HepG2 (cell line): ENCODE results near the gene SLCO3A1. TPM values are rescaled to one million over a fixed set of nuclear protein-coding genes. Genes with fewer than 3 reads are reported as not detected.

ENCODE experiments used
- ATAC-seq: fragments of 200-7000 bp; cut with Tn5 transposase; 3 replicates; pipeline ENCODE4 v1.9.1; 2020; ENCODE audit warnings: mild to moderate bottlenecking, moderate library complexity
- BruUV-seq: library from RNA; stranded (reverse); fragments of 400-500 nt; replicated peaks from 2 replicates; lab custom pipeline; 2021; lab: Mats Ljungman, UMichigan
- CTCF ChIA-PET: fragments of 300-600 bp; formaldehyde crosslinking; extraction: SDS; loops from one replicate; lab custom pipeline; 2021; ENCODE audit warnings: low total read pairs, inconsistent platforms, low intra/inter-chr PET ratio; lab: Yijun Ruan, JAX
- POLR2A ChIA-PET: fragments of 350-600 bp; sonication (Branson Sonifier 250); formaldehyde crosslinking; loops from one replicate; lab custom pipeline; 2020; ENCODE audit warnings: antibody characterized with exemption, inconsistent platforms; lab: Yijun Ruan, JAX
- DNase-seq: peaks from one replicate; pipeline ENCODE4 v3.0.0-alpha.2; 2015; ENCODE audit warnings: low spot score
- FAIRE-seq: peaks from 3 replicates; lab custom pipeline; 2011; peaks lifted over from hg19 to GRCh38; lab: Jason Lieb, UNC
- H2AFZ ChIP-seq: one replicate; pipeline ENCODE4 v1.6.1; 2011; ENCODE audit warnings: low read length, inconsistent platforms
- H3K27ac ChIP-seq: fragments of 300-600 bp; 3 replicates; pipeline ENCODE4 v1.8.0; 2011; ENCODE audit warnings: mixed run types, mild to moderate bottlenecking, mixed read lengths, low read length, inconsistent platforms; ENCODE audit not compliant: insufficient read depth; ENCODE audit errors: extremely low read length
- H3K27me3 ChIP-seq, 2 experiments: fragments of 200-600 bp in 1 of 2; 2 replicates in 1 of 2; 3 replicates in 1 of 2; pipeline versions ENCODE4 v1.6.0 to v1.8.0; 2011; ENCODE audit warnings: low read length in 2 of 2, mild to moderate bottlenecking in 2 of 2, moderate library complexity in 2 of 2, inconsistent platforms in 1 of 2; ENCODE audit not compliant: insufficient read depth in 2 of 2, control insufficient read depth in 1 of 2
- H3K36me3 ChIP-seq, 2 experiments: fragments of 200-600 bp in 1 of 2; replicated peaks in 1 of 2; 2 replicates in 1 of 2; 3 replicates in 1 of 2; pipeline versions ENCODE4 v1.5.1 to v1.8.0; 2011; ENCODE audit warnings: low read length in 2 of 2, inconsistent platforms in 1 of 2; ENCODE audit not compliant: insufficient read depth in 2 of 2, control insufficient read depth in 1 of 2
- H3K4me1 ChIP-seq: 2 replicates; pipeline ENCODE4 v1.5.1; 2012; ENCODE audit warnings: low read length, inconsistent platforms; ENCODE audit not compliant: insufficient read depth
- H3K4me2 ChIP-seq: 2 replicates; pipeline ENCODE4 v1.6.0; 2011; ENCODE audit warnings: low read depth, low read length, inconsistent platforms
- H3K4me3 ChIP-seq, 3 experiments: fragments of 200-600 bp in 1 of 3; sonication (generic), shearing (Covaris generic) in 1 of 3; replicated peaks in 1 of 3; 2 replicates each; pipeline ENCODE4 v1.5.1; 2011 to 2016; ENCODE audit warnings: low read length in 3 of 3, inconsistent platforms in 2 of 3, low read depth in 2 of 3, mild to moderate bottlenecking in 2 of 3, control low read depth in 1 of 3, mixed read lengths in 1 of 3; ENCODE audit not compliant: insufficient read depth in 1 of 3
- H3K79me2 ChIP-seq: one replicate; pipeline ENCODE4 v1.6.1; 2011; ENCODE audit warnings: low read length, inconsistent platforms; ENCODE audit not compliant: insufficient read depth
- H3K9ac ChIP-seq: 2 replicates; pipeline ENCODE4 v1.6.0; 2011; ENCODE audit warnings: mild to moderate bottlenecking, low read depth, low read length, inconsistent platforms; ENCODE audit not compliant: insufficient read depth
- H3K9me3 ChIP-seq: 2 replicates; pipeline ENCODE4 v1.5.1; 2012; ENCODE audit warnings: mild to moderate bottlenecking, low read length
- H4K20me1 ChIP-seq: 2 replicates; pipeline ENCODE4 v1.6.0; 2011; ENCODE audit warnings: inconsistent platforms, mild to moderate bottlenecking, low read length, moderate library complexity; ENCODE audit not compliant: insufficient read depth
- AFF4 ChIP-seq: sonication (generic); formaldehyde crosslinking; IDR thresholded peaks from 2 replicates; pipeline ENCODE4 v1.4.0; 2020; ENCODE audit warnings: missing genetic modification reagents
- CEBPG ChIP-seq: IDR thresholded peaks from 2 replicates; pipeline ENCODE4 v1.6.1; 2016
- EEA1 ChIP-seq: sonication (generic); formaldehyde crosslinking; IDR thresholded peaks from 2 replicates; pipeline ENCODE4 v1.5.1; 2020; ENCODE audit warnings: mild to moderate bottlenecking, missing genetic modification reagents, borderline replicate concordance
- ESRRA ChIP-seq: sonication (generic); formaldehyde crosslinking; IDR thresholded peaks from 2 replicates; pipeline ENCODE4 v1.5.1; 2020; ENCODE audit warnings: mild to moderate bottlenecking, low read depth, missing genetic modification reagents
- KMT2B ChIP-seq: IDR thresholded peaks from 2 replicates; pipeline ENCODE4 v1.6.1; 2016; ENCODE audit warnings: missing genetic modification reagents, missing compliant biosample characterization
- ZFP91 ChIP-seq: sonication (generic); formaldehyde crosslinking; IDR thresholded peaks from 2 replicates; pipeline ENCODE4 v1.9.0; 2022; ENCODE audit warnings: missing genetic modification reagents, mild to moderate bottlenecking, borderline replicate concordance
- ZNF354B ChIP-seq: sonication (generic); formaldehyde crosslinking; IDR thresholded peaks from 2 replicates; pipeline ENCODE4 v1.8.0; 2022; ENCODE audit warnings: mild to moderate bottlenecking, missing genetic modification reagents
- ZNF367 ChIP-seq: sonication (generic); formaldehyde crosslinking; IDR thresholded peaks from 2 replicates; pipeline ENCODE4 v1.4.0; 2020; ENCODE audit warnings: missing genetic modification reagents, borderline replicate concordance
- ZNF770 ChIP-seq: sonication (generic); formaldehyde crosslinking; IDR thresholded peaks from 2 replicates; pipeline ENCODE4 v1.5.0; 2020; ENCODE audit warnings: mild to moderate bottlenecking, missing genetic modification reagents
- ZNF780A ChIP-seq: sonication (generic); formaldehyde crosslinking; IDR thresholded peaks from 2 replicates; pipeline ENCODE4 v1.8.0; 2022; ENCODE audit warnings: mild to moderate bottlenecking, missing genetic modification reagents, moderate library complexity
- WGBS: methylation state at CpG from one replicate; pipeline ENCODE4 v1.1.6; 2017; ENCODE audit warnings: low lambda C conversion rate; 5-methylcytosine and 5-hydroxymethylcytosine counted together
- in situ Hi-C: cut with HindIII; loops from 2 replicates; pipeline ENCODE4 v1.10.0; 2017; ENCODE audit warnings: low pct_unique_long_range_greater_than_20kb; ENCODE audit not compliant: extremely low pct_ligation_motif_present
- intact Hi-C: fragments of 100-400 bp; cut with micrococcal nuclease; formaldehyde crosslinking; loops from one replicate; pipeline ENCODE4 v1.10.0; 2022; ENCODE audit not compliant: unreplicated experiment
- polyA plus RNA-seq, 8 experiments: library from polyadenylated mRNA; depleted of rRNA in 3 of 8; stranded (reverse) in 7 of 8; unstranded in 1 of 8; fragments of >200 nt; fragmentation: Illumina TruSeq in 4 of 8; extraction: Trizol in 4 of 8; gene quantifications; 2 replicates each; pipeline versions ENCODE4 v1.2.1 to v1.2.3, GENCODE V29; 2011 to 2016; ENCODE audit warnings: low read depth in 4 of 8, missing spikeins in 1 of 8, mixed read lengths in 1 of 8; ENCODE audit not compliant: insufficient read depth in 1 of 8
- total RNA-seq, 5 experiments: library from RNA; depleted of rRNA; stranded (reverse); fragments of >200 nt; fragmentation: Illumina TruSeq; extraction: Trizol; gene quantifications; 2 replicates each; pipeline ENCODE4 v1.2.3, GENCODE V29; 2016; ENCODE audit warnings: low read depth in 1 of 5

Gene SLCO3A1
- total and polyA plus RNA-seq, 2 of the 13 experiments (the other 11 are each of a cell fraction or from before 2014, with no cell fraction given), result 0.02 TPM; not detected in 1

GRCh38 chr15:91942720-91943394, 89.3 kb downstream of the SLCO3A1 start (continued):
- TF ChIP-seq CEBPG (CRISPR knock-in tag) (peak; percentile 84), ZNF367 (no peak), EEA1 (no peak)

- in situ Hi-C loops (no loop called here), intact Hi-C loops (no loop called here)
- BruUV-seq, result no TSS peak
Observed at GRCh38 chr15:91944331-91944730, 90.8 kb downstream of the SLCO3A1 start.

GRCh38 chr15:91945385-91945784, 91.9 kb downstream of the SLCO3A1 start:
- 36% methylated on average over 6 of the region's 6 CpGs for WGBS
- H3K27ac ChIP-seq, result no peak overlapping the region
- H2AFZ ChIP-seq, result no peak overlapping the region
- ATAC-seq, result no peak
- H3K9ac ChIP-seq, result no peak overlapping the region
- H3K4me2 ChIP-seq, result no peak overlapping the region
- H3K27me3 ChIP-seq, result peaks cover 0 to 20% of the 10 kb centered on the region in 2 experiments; a peak in 3 of 5 replicates
- H3K36me3 ChIP-seq, result no peaks in the 10 kb centered on the region
- no TSS peak for BruUV-seq
- no peaks in the 10 kb centered on the region for H4K20me1 ChIP-seq
- DNase-seq, result no peak
- intact Hi-C loops (no loop called here), in situ Hi-C loops (no loop called here)
- POLR2A ChIA-PET, result no interaction called here
- CTCF ChIA-PET, result no interaction called here
- H3K9me3 ChIP-seq, result no peaks in the 10 kb centered on the region
- FAIRE-seq, result no peak
- no peak overlapping the region for H3K4me3 ChIP-seq
- no peaks in the 10 kb centered on the region for H3K4me1 ChIP-seq
- no peaks in the 10 kb centered on the region for H3K79me2 ChIP-seq
- TF ChIP-seq ZNF780A (CRISPR knock-in tag), result no peak
- no peak for TF ChIP-seq ZFP91 (CRISPR knock-in tag)
- no peak for TF ChIP-seq ZNF770 (CRISPR knock-in tag)
- TF ChIP-seq AFF4, result no peak

More at GRCh38 chr15:91944331-91944730, 90.8 kb downstream of the SLCO3A1 start:
- 6% methylated on average over 2 of the region's 6 CpGs for WGBS
- Histone ChIP-seq H3K27me3 (peaks cover 0 to 20% of the 10 kb centered on the region in 2 experiments; a peak in 3 of 5 replicates), H3K79me2 (no peaks in the 10 kb centered on the region), H4K20me1 (no peaks in the 10 kb centered on the region), H3K4me2 (no peak overlapping the region), H3K4me1 (no peaks in the 10 kb centered on the region), H3K36me3 (no peaks in the 10 kb centered on the region), H2AFZ (no peak overlapping the region), H3K9ac (no peak overlapping the region), H3K4me3 (no peak overlapping the region), H3K9me3 (no peaks in the 10 kb centered on the region), H3K27ac (no peak overlapping the region)
- DNase-seq, result no peak
- no peak for FAIRE-seq
- POLR2A ChIA-PET, result no interaction called here
- CTCF ChIA-PET, result no interaction called here
- no peak for ATAC-seq
- TF ChIP-seq ESRRA (CRISPR knock-in tag) (no peak), ZNF354B (CRISPR knock-in tag) (no peak), KMT2B (no peak)
